GM12891 (cell line): ENCODE data around the gene XXYLT1.
A peak's percentile ranks its signal among the peaks of the same experiment; 100 is the strongest.

ENCODE experiments used
- DNase-seq: peaks from one replicate; pipeline ENCODE4 v3.0.0; 2011; ENCODE audit warnings: low spot score; ENCODE audit not compliant: insufficient read length
- FAIRE-seq: peaks from 2 replicates; lab custom pipeline; 2011; peaks lifted over from hg19 to GRCh38; lab: Jason Lieb, UNC
- PAX5 ChIP-seq: IDR thresholded peaks from 2 replicates; pipeline ENCODE4 v1.6.1; 2011; ENCODE audit warnings: low read length, moderate library complexity, mild to moderate bottlenecking; ENCODE audit not compliant: insufficient read depth, severe bottlenecking
- POLR2A ChIP-seq: IDR thresholded peaks from 2 replicates; pipeline ENCODE4 v1.6.1; 2011; ENCODE audit warnings: low read depth, low read length, control low read depth
- POLR2AphosphoS5 ChIP-seq: IDR thresholded peaks from 2 replicates; pipeline ENCODE4 v1.6.1; 2011; ENCODE audit warnings: low read depth, low read length, control low read depth
- POU2F2 ChIP-seq: IDR thresholded peaks from 2 replicates; pipeline ENCODE4 v1.6.1; 2011; ENCODE audit warnings: low read depth, mild to moderate bottlenecking, control low read depth, low read length, moderate library complexity
- SPI1 ChIP-seq: IDR thresholded peaks from 2 replicates; pipeline ENCODE4 v1.6.1; 2011; ENCODE audit warnings: low read depth, low read length, control low read depth
- TAF1 ChIP-seq: IDR thresholded peaks from 2 replicates; pipeline ENCODE4 v1.6.1; 2011; ENCODE audit warnings: low read depth, low read length, control low read depth

Gene XXYLT1

GRCh38 chr3:195268576-195269309, 2.2 kb downstream of the XXYLT1 start:
- no peak for TF ChIP-seq POLR2AphosphoS5
- TF ChIP-seq TAF1 = no peak
- TF ChIP-seq SPI1 = peak; percentile 40; the same call in 1 of the 2 replicates
- no peak for DNase-seq
- FAIRE-seq = no peak

- no peak for TF ChIP-seq POU2F2
- TF ChIP-seq SPI1 = no peak
- TF ChIP-seq POLR2AphosphoS5 = no peak
- no peak for TF ChIP-seq POLR2A
- no peak for TF ChIP-seq PAX5
- no peak for TF ChIP-seq TAF1
- FAIRE-seq = no peak
Observed at GRCh38 chr3:195267096-195267495, 3.9 kb downstream of the XXYLT1 start.

GRCh38 chr3:195266428-195266827, 4.5 kb downstream of the XXYLT1 start:
- TF ChIP-seq POLR2AphosphoS5 (no peak), TAF1 (no peak), POU2F2 (no peak), SPI1 (no peak), POLR2A (no peak), PAX5 (no peak)
- DNase-seq (no peak), FAIRE-seq (no peak)

More at GRCh38 chr3:195267096-195267495, 3.9 kb downstream of the XXYLT1 start:
- DNase-seq = no peak

- no peak for TF ChIP-seq POLR2A
- no peak for TF ChIP-seq POU2F2
- no peak for TF ChIP-seq TAF1
- no peak for TF ChIP-seq SPI1
- no peak for TF ChIP-seq POLR2AphosphoS5
- no peak for TF ChIP-seq PAX5
- FAIRE-seq = no peak
- no peak for DNase-seq
Observed at GRCh38 chr3:195265363-195265976, 5.5 kb downstream of the XXYLT1 start.

- FAIRE-seq (no peak), DNase-seq (no peak)
- TF ChIP-seq PAX5 (no peak), SPI1 (peak; percentile 20; the same call in 1 of the 2 replicates)
Observed at GRCh38 chr3:195263925-195264600, 6.9 kb downstream of the XXYLT1 start.

GRCh38 chr3:195263193-195263924, 7.6 kb downstream of the XXYLT1 start:
- DNase-seq (no peak), FAIRE-seq (no peak)
- no peak for TF ChIP-seq SPI1
- no peak for TF ChIP-seq POLR2AphosphoS5
- no peak for TF ChIP-seq POU2F2
- no peak for TF ChIP-seq POLR2A
- TF ChIP-seq PAX5 = no peak
- TF ChIP-seq TAF1 = no peak

GRCh38 chr3:195261925-195262324, 9.0 kb downstream of the XXYLT1 start:
- DNase-seq (no peak), FAIRE-seq (no peak)
- TF ChIP-seq SPI1 = no peak
- TF ChIP-seq POU2F2 = no peak
- TF ChIP-seq TAF1 = no peak
- no peak for TF ChIP-seq PAX5
- TF ChIP-seq POLR2AphosphoS5 = no peak
- no peak for TF ChIP-seq POLR2A

- TF ChIP-seq POU2F2 (0 out of 2 replicates have a peak, but pooled peaks have one; percentile 8), POLR2AphosphoS5 (no peak)
- DNase-seq (peak; percentile 37), FAIRE-seq (no peak)
Observed at GRCh38 chr3:195260280-195260905, 10.6 kb downstream of the XXYLT1 start.
